SH-SY5Y (cell line): Measurements from ENCODE around the gene KLHL22.

Experiments
- GATA2 ChIP-seq: IDR thresholded peaks from 2 replicates; pipeline ENCODE4 v1.6.1; 2011; ENCODE audit warnings: mild to moderate bottlenecking, low read depth, low read length
- GATA3 ChIP-seq: IDR thresholded peaks from 2 replicates; pipeline ENCODE4 v1.6.1; 2011; ENCODE audit warnings: low read depth, mild to moderate bottlenecking, low read length, moderate library complexity

- TF ChIP-seq GATA2 (no peak), GATA3 (no peak)
Measured at GRCh38 chr22:20405291-20405930, 90.2 kb downstream of the KLHL22 start.
